ENCODE results near the gene INPP5E.

The INPP5E gene

DNA sequence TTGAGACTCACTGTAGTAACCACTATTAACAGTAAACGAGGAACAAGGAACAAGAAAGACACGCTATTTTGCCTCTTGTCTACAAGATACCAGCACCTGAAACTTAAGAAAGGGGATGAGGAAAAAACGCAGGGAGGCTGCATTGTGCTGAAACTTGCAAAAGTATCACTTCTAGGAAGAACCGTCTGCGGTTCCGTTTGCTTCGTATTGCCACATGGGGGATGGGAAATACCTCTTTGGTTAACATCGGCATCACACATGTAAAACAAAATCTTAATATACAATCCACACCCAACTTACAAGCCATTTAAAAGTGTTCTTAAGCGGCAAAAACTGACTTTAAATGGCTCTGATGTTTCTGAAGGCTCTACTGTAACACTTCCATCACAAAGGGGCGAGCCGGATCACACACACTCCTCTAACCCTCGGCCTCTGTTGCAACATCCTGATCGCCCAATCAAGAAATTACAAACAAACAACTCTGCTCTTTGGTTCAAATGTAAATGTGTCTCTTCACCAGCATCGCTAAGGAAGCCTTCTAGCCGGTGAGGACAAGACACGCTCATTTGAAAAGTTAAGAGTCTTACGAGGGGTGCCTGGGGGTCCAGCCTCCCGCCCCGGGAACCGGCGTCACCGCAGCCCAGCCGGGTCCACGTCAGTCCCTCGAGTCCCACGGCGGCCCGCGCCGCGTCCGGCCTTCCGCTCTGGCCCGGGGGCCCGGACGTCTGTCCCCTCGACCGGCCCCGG lies 42.6 kb upstream of the INPP5E start:
- TF ChIP-seq, protein P1, sequence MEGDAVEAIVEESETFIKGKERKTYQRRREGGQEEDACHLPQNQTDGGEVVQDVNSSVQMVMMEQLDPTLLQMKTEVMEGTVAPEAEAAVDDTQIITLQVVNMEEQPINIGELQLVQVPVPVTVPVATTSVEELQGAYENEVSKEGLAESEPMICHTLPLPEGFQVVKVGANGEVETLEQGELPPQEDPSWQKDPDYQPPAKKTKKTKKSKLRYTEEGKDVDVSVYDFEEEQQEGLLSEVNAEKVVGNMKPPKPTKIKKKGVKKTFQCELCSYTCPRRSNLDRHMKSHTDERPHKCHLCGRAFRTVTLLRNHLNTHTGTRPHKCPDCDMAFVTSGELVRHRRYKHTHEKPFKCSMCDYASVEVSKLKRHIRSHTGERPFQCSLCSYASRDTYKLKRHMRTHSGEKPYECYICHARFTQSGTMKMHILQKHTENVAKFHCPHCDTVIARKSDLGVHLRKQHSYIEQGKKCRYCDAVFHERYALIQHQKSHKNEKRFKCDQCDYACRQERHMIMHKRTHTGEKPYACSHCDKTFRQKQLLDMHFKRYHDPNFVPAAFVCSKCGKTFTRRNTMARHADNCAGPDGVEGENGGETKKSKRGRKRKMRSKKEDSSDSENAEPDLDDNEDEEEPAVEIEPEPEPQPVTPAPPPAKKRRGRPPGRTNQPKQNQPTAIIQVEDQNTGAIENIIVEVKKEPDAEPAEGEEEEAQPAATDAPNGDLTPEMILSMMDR (IDR thresholded peaks at IDR 0.05; ENCODE audit: unreplicated experiment in 3 of 3) = no peak
- H3K4me3 Mint-ChIP-seq = peak overlapping the region; percentile 89 to 98 (median 91)
- H3K36me3 Mint-ChIP-seq (ENCODE audit: low read depth) = peaks cover 15% of the 10 kb centered on the region
- no peaks in the 10 kb centered on the region for H3K9me3 Mint-ChIP-seq
- peak overlapping the region; percentile 91 to 99 (median 93) for H3K27ac Mint-ChIP-seq
- H3K4me1 Mint-ChIP-seq = peaks cover 18% of the 10 kb centered on the region
- H3K27me3 Mint-ChIP-seq (ENCODE audit: low read depth) = no peaks in the 10 kb centered on the region

DNA sequence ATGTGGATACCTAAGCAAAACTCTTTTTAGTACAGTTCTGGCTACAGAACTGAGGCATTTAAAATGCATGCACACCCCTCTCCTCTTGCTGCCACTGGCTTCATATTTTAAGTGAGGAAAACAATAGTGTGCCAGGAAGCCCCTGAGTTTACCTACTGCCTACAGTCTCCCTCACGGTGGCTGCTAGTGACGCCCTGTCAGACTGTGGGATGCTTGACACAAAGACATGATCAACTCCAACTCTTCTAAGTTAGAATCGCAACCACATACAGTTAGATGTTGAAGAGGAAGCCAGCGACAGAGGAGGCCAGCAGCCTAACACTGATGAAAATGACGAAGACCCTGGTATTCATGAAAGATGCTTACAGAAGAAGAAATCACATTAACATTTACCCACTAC lies 41.9 kb upstream of the INPP5E start:
- Mint-ChIP-seq H3K4me3 (peak overlapping the region; percentile 89 to 98 (median 91)), H3K27me3 (ENCODE audit: low read depth) (no peaks in the 10 kb centered on the region), H3K36me3 (ENCODE audit: low read depth) (peaks cover 15% of the 10 kb centered on the region), H3K9me3 (no peaks in the 10 kb centered on the region), H3K27ac (peak overlapping the region; percentile 80 to 93 (median 91)), H3K4me1 (peaks cover 18% of the 10 kb centered on the region)
- TF ChIP-seq, protein P1 (IDR thresholded peaks at IDR 0.05; ENCODE audit: unreplicated experiment in 3 of 3) = no peak

- Mint-ChIP-seq H3K4me3 (no peak overlapping the region), H3K27me3 (ENCODE audit: low read depth) (no peaks in the 10 kb centered on the region), H3K27ac (no peak overlapping the region), H3K4me1 (peaks cover 8% of the 10 kb centered on the region), H3K9me3 (no peaks in the 10 kb centered on the region), H3K36me3 (ENCODE audit: low read depth) (peaks cover 34% of the 10 kb centered on the region)
- TF ChIP-seq, protein P1 (IDR thresholded peaks at IDR 0.05; ENCODE audit: unreplicated experiment in 3 of 3) = no peak
Observed at GRCh38 chr9:136476369-136477150, 36.9 kb upstream of the INPP5E start.

DNA sequence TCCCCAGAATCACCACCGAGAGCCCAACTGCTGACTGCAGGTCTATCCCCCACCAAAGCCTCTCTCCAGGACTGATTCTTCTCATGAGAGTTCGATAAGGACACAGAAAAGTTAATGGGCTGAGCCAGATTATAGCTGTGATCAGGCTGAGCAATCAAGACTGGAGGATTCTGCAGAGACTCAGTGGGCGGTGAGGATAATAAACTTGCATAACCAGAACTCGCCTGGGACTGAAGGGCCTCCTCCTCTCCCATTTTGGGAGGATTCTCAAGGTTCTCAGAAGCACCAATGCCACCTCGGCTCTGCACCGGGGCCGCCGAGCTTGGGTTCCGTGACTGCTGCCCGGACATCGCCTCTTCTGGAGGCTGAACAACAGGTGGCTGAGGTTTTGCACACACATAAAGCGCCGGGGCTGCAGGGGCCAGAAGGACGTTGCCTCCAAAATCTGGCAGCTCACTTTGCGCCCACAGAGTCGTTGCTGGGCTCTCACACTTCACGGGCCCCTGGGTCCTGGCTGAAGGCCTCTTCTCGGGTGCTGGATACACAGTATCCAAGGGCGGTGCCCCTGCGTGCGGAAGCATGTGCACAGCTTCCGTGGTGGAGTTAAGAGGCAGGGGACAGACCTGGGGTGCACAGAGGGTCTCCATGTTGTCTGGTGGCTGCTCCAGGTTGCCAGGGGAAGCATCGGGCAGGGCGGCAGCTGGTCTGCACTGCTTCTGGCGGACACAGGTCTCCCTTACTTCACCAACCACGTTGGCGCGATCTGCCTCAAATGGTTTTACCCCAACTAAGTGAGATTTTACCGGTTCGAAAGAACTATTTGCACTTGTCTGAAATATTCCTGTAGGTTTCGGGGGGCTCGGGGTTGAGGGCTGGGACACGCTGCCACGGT lies 35.6 kb upstream of the INPP5E start:
- TF ChIP-seq, protein P1 (IDR thresholded peaks at IDR 0.05; ENCODE audit: unreplicated experiment in 3 of 3) = no peak
- H3K4me3 Mint-ChIP-seq = no peak overlapping the region
- no peak overlapping the region for H3K27ac Mint-ChIP-seq
- H3K4me1 Mint-ChIP-seq = peaks cover 4% of the 10 kb centered on the region
- H3K9me3 Mint-ChIP-seq = no peaks in the 10 kb centered on the region
- H3K27me3 Mint-ChIP-seq (ENCODE audit: low read depth) = no peaks in the 10 kb centered on the region
- peaks cover 41% of the 10 kb centered on the region for H3K36me3 Mint-ChIP-seq (ENCODE audit: low read depth)

- Mint-ChIP-seq H3K9me3 (no peaks in the 10 kb centered on the region), H3K4me3 (no peak overlapping the region), H3K27ac (no peak overlapping the region), H3K27me3 (ENCODE audit: low read depth) (no peaks in the 10 kb centered on the region), H3K4me1 (no peaks in the 10 kb centered on the region), H3K36me3 (ENCODE audit: low read depth) (peaks cover 43% of the 10 kb centered on the region)
- TF ChIP-seq, protein P1 (IDR thresholded peaks at IDR 0.05; ENCODE audit: unreplicated experiment in 3 of 3) = no peak
Observed at GRCh38 chr9:136474021-136474640, 34.5 kb upstream of the INPP5E start.
